Activated CD4-positive, alpha-beta T cell treated with anti-CD3 and anti-CD28 coated beads for 48 hours (primary cell): Measurements from ENCODE around the gene CCZ1B.
"Not testable (repeated sequence)": the region's sequence is repeated elsewhere in the genome, so short reads cannot be mapped to it uniquely, and the experiment has no call there.

Experiments used
- DNase-seq: peaks from one replicate; pipeline ENCODE4 v3.0.0-alpha.2; 2020

CCZ1B gene

GRCh38 chr7:6826151-6826550 is at the start of gene CCZ1B:
CCZ1B (minus strand) TSS chr7:6826275; CDS start chr7:6826197, 78 bp downstream.
- peak; percentile 88 for DNase-seq

GRCh38 chr7:6875022-6875421 is 48.9 kb upstream of the CCZ1B start:
- not testable (repeated sequence) for DNase-seq

- not testable (repeated sequence) for DNase-seq
These were observed 46.3 kb upstream of the CCZ1B start for GRCh38 chr7:6872246-6872945.

GRCh38 chr7:6871421-6872144 is 45.5 kb upstream of the CCZ1B start:
- peak; percentile 18 for DNase-seq

- not testable (repeated sequence) for DNase-seq
These were observed 38.7 kb upstream of the CCZ1B start for GRCh38 chr7:6864751-6865150.

DNA sequence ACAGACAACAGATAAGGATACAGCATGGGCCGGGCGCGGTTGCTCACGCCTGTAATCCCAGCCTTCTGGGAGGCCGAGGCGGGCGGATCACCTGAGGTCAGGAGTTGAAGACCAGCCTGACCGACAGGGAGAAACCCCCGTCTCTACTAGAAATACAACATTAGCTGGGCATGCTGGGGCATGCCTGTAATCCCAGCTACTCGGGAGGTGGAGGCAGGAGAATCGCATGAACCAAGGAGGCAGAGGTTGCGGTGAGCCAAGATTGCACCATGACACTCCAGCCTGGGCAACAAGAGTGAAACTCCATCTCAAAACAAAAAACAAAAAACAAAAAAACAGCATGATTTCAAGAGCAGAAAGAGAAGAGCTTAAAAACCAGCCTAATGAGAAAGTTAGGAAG is 38.1 kb upstream of the CCZ1B start:
- DNase-seq: not testable (repeated sequence)

DNA sequence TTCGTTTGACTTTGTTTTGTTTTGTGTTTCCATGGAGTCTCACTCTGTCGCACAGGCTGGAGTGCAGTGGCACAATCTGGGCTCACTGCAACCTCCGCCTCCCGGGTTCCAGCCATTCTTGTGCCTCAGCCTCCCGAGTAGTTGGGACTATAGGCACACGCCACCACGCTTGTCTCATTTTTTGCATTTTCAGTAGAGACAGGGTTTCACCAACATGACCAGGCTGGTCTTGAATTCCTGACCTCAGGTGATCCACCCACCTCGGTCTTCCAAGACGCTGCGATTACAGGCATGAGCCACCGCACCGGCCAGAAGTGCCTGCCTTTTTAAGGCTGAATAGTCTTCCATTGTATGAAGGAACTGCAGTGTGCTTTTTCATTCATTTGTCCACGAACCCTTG is 36.8 kb upstream of the CCZ1B start:
- not testable (repeated sequence) for DNase-seq

DNA sequence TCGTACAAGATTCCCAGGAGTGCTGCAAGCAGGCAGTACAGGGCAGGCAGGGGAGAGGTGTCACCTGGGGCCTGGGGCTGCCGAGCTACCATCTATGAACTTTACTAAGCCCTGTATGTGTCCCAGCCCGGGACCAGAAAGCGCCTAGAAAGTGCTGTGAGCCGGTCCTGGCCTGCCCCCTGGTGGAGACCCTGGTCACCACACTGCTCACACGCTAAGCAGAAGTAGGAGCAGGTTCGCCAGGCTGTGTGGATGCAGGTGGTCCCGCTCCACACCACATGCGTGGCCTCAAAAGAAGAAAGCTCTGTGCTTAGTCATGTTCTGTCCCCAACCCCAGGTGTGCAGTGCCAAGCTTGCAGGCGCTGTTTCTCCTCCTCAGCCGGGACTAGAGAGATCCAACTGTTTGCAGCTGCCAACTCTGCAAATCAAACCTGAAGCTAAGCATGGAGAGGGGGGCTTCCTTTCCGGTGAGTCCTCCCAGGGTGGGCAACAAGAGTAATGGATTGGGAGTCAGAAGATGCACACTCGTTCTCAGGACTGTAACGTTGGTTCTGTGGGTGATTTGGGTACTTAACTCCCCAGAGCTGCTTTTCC is 31.7 kb upstream of the CCZ1B start:
- DNase-seq: peak; percentile 87

GRCh38 chr7:6855563-6856131 is 29.6 kb upstream of the CCZ1B start:
- not testable (repeated sequence) for DNase-seq

GRCh38 chr7:6854747-6855562 is 28.9 kb upstream of the CCZ1B start:
- not testable (repeated sequence) for DNase-seq

DNA sequence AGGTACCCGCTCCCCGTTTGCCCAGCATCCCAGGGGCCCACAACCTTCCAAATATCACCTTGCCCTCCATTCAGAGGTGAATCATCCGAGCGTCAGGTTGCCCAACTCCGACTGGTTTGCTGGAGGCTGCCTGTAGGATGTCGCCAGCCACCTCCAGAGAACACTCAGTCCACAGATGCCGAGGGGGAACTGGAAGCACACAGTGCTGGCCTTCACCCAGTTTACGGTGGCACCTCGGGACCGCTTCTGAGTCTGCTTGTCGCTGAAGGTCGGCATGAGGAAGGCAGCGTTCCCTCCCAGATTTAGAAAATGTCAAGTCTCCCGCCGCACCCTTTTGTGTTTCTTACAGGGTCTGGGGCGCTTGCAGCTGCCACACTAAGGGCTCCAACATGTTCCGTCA is 27.6 kb upstream of the CCZ1B start:
- DNase-seq: not testable (repeated sequence)

DNA sequence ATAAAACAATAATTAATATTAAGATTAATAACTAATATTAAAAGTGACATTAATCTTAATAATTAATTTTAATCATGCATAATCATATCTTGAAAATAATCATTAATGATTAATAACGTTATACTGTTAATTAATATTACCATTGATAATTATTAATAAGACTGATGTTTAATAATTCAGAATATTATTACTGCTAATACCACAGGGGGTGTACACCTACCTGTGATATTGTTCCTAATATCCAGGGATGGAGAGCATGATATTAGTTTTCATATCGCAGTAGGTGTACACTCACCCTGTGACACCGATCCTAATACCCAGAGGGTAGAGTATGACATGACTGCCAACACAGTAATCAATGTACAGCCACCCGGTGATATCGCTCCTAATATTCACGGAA is 23.1 kb upstream of the CCZ1B start:
- DNase-seq: not testable (repeated sequence)

DNA sequence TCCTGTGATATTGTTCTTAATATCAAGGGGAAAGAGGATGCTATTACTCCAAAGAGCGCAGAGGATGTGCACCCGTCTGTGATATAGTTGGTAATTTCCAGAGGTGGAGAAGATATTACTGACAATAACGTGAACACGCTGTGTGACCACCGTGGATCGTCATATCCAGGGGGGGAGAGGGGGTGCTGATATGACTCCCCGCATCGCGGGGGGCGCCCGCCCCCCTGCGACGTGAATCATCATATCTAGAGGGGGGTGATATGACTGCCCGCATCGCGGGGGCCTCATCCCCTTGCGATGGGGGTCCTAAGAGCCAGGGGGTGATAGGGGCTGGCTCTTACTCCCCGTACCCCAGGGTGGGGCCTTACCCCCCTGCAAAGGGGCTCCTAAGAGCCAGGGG is 21.7 kb upstream of the CCZ1B start:
- not testable (repeated sequence) for DNase-seq

DNA sequence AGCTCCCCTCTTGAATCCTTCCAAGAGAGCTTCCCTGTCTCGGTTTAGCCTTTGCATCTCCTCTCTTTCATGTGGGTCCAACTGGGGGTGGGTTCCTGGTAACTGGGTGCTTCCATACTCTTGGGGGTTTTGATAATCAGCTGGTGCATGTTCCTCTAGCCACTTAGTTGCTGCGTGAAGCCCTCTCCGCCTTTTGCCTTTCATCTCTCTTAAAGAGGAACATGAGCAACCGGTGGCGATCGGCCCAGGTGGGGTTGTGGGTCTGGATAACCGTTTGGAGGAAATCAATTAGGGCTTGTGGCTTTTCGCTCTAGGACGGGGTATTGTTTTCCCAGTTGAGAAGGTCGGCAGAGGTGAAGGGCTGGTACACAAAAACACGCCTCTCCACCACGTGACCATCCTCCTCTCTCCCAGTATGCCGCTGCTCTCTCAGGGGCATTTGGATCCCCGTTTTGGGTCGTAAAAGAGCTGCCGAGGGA is 19.9 kb upstream of the CCZ1B start:
- not testable (repeated sequence) for DNase-seq

DNA sequence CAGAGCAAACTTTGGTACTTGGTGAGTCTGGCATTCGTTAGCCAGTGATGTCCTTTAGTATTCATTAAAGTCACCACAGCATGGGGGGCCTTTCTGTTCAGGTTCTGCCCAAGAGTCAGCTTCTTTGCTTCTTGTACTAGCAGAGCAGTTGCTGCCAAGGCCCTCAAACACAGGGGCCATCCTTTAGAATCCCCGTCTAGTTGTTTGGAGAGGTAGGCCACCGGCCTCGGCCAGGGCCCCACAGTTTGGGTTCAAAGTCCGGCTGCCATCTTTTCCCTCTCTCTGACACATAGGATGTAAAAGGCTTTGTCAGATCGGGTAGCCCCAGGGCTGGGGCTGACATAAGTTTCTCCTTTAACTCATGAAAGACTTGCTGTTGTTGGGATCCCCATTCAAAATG is 17.6 kb upstream of the CCZ1B start:
- not testable (repeated sequence) for DNase-seq

DNA sequence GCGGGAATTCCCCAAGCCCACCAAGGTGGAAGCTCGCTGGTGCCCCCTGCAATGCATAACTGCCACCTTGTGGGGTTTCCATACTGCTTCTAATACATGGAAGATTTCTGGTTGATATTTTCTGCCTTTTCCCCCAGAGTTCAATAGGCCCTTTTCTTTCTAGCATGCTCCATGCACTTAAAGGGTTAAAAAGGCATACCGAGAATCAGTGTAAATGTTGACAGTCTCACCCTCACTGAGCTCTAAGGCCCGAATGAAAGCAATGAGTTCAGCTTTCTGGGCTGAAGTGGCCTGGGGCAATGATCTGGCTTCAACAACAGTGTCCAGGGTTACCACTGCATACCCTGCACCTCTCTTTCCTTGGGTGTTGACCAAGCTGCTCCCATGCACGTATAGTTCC is 17.0 kb upstream of the CCZ1B start:
- not testable (repeated sequence) for DNase-seq

DNA sequence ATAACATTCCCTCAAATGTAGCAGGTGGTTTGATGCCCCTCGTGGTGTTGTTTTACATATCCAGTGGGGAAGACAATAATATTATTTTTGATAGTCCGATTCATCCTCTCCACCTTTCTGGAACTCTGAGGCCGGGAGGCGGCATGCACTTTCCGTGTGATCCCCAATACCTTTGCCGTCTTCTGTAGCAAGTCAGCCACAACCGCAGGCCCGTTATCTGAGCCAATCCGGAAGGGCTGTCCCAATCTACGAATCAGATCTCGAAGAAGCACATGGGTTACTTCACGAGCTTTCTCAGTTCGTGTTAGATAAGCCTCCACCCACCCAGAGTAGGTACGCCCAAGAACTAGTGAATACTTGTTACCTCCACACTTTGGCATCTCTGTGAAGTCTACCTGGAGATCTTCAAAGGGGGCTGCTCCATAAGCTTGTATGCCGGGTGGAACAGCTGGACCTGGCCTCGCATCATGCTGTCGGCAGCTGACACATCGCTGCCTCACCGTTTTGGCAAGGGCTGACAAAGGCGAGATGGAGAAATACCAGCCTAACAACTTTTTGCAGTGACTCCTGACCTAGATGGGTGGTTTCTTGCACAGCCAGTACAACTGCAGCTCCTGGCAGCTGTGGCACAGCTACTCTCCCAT is 16.3 kb upstream of the CCZ1B start:
- not testable (repeated sequence) for DNase-seq

GRCh38 chr7:6837081-6837480 is 11.0 kb upstream of the CCZ1B start:
- not testable (repeated sequence) for DNase-seq

- not testable (repeated sequence) for DNase-seq
These were observed 9.4 kb upstream of the CCZ1B start for GRCh38 chr7:6835521-6835920.

DNA sequence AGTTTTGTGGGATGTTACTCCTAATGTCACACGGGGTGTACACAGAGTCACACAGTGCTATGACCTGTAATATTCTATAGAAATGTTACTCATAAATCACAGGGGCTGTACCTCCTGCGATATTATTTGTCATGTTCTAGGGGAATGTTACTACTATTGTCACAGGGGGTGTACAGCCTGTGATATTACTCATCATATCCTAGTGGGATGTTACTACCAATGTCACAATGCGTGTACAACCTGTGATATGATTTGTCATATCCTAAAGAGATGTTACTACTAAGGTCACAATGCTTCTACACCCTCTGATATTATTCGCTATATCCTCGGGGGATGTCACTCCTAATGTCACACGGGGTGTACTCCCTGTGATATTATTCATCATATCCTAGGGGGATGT is 7.6 kb upstream of the CCZ1B start:
- DNase-seq: no peak

DNA sequence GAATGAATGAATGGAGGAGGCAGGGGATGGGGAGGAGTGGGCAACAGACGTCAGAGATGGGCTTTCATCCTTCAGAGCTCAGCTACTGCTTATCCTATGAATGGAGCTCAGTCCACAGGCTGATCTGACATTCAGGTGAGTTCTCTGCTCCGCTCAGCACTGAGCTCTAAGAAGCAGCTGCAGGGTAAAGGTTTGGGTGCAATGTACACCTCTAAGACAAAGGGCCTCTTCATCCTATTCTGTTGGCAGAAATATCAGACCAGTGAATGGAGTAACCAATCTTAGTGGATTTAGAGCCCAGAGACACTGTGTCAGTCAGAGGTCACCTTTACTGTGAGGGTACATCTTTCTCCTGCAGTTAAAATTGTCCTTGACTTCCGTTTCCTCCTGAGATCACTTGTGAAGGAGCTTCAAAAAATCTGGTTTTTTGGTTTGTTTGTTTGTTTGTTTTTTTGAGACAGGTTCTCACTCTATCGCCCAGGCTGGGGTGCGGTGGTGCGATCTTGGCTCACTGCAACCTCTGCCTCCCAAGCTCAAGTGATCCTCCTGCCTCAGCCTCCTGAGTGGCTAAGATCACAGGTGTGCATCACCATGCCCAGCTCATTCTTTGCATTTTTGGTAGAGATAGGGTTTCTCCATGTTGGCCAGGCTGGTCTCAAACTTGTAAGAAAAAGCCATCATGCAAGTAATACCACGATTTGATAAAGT is 5.1 kb upstream of the CCZ1B start:
- DNase-seq: no peak
